Naive thymus-derived CD8-positive, alpha-beta T cell (primary cell): ENCODE measurements around the gene FGB. TPM values are rescaled to one million over a fixed set of nuclear protein-coding genes. Genes with fewer than 3 reads are reported as not detected.

Experiments used
- ATAC-seq, 2 donors: fragments of 150-1000 bp; cut with Tn5 transposase in 1 of 2; sonication (Bioruptor Pico), chemical (Tn5 transposase) in 1 of 2; 1 replicate in 1 of 2; 2 replicates in 1 of 2; pipeline ENCODE4 v1.10.0; 2021; ENCODE audit warnings: mild to moderate bottlenecking in 2 of 2, moderate library complexity in 2 of 2
- POLR2A ChIA-PET: fragments of 350-600 bp; sonication (Branson Sonifier 250); formaldehyde crosslinking; loops from one replicate; lab custom pipeline; 2021; ENCODE audit warnings: antibody characterized with exemption; lab: Charles Lee
- DNase-seq, 10 donors: peaks; one replicate each; pipeline versions ENCODE4 v3.0.0 to v3.0.0-alpha.2; 2020 to 2022
- H3K27ac Mint-ChIP-seq, 10 donors: one replicate each; pipeline ENCODE4 v1.8.0; 2020 to 2022; ENCODE audit warnings: mild to moderate bottlenecking in 10 of 10, mixed read lengths in 10 of 10, moderate library complexity in 4 of 10, inconsistent platforms in 1 of 10
- H3K27me3 Mint-ChIP-seq, 5 donors: one replicate each; pipeline ENCODE4 v1.8.0; 2021 to 2022; ENCODE audit warnings: mixed read lengths in 5 of 5
- H3K36me3 Mint-ChIP-seq, 3 donors: one replicate each; pipeline ENCODE4 v1.8.0; 2020 to 2022; ENCODE audit warnings: mixed read lengths in 3 of 3, mild to moderate bottlenecking in 2 of 3, inconsistent platforms in 1 of 3
- H3K4me1 Mint-ChIP-seq, 4 donors: one replicate each; pipeline ENCODE4 v1.8.0; 2021 to 2022; ENCODE audit warnings: mixed read lengths in 4 of 4
- H3K4me3 Mint-ChIP-seq, 10 donors: one replicate each; pipeline ENCODE4 v1.8.0; 2020 to 2022; ENCODE audit warnings: mild to moderate bottlenecking in 10 of 10, mixed read lengths in 10 of 10, moderate library complexity in 6 of 10, inconsistent platforms in 1 of 10
- H3K9me3 Mint-ChIP-seq, 9 donors: one replicate each; pipeline ENCODE4 v1.8.0; 2020 to 2022; ENCODE audit warnings: mixed read lengths in 9 of 9, mild to moderate bottlenecking in 3 of 9, inconsistent platforms in 1 of 9, moderate library complexity in 1 of 9
- polyA plus RNA-seq, 3 donors: library from polyadenylated mRNA; unstranded; fragments of 300-500 nt; fragmentation: Illumina TruSeq; gene quantifications; one replicate each; pipeline ENCODE4 v1.2.3, GENCODE V29; 2021
- total RNA-seq, 8 experiments: library from RNA in 2 of 8; stranded (reverse) in 2 of 8; gene quantifications; one replicate each; pipeline ENCODE4 v1.2.3 and lab custom pipeline; 2021 to 2026

Gene FGB
- total and polyA plus RNA-seq, 5 experiments from 2014 or later: not detected

DNA sequence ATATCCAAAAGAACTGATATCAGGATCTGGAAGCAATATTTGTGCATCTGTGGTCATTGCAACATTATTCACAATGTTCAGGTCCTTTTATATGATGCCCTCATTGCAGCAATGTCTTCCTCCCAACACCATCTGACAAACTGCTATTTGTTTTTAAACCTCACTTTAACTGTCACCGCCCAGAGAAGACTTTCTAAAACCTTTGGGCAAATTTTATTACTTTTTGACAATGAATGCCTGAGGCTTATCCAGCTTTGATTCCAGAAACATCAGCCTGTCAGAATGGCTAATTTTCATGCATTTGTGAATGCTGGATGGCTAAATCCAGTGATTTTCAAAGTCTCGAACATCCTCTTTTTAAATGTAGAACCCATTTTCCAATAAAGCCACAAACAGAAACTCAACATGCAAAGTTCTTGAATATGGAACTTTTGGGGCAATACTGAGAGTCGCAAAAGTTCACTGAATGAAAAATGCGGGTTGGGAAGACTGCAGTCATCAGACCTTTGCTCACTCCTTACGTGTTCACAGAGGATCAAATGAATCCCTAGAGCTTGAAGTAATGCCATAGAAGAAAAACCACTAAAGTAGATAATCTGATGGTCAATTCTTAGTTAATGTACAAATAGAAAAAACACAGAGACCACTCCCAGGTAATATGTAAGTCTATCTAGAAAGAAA is 10.5 kb downstream of the FGB start:
- H3K27me3 Mint-ChIP-seq: peaks cover 2 to 26% (median 17%) of the 10 kb centered on the region in 5 donors

DNA sequence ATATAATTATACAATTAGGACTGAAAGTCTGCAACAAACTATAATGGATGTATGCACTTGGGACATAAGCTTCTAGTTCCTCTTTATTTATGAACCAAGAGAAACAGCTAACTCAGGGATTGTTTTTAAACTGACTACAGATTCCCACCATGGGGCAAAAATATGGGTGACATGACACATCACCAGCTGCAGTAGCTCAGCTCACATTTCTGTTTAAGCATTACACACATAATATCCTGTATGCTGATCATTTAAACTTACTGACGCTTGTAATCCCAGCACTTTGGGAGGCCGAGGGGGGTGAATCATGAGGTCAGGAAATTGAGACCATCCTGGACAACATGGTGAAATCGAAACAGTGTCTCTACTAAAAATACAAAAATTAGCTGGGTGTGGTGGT is 11.5 kb downstream of the FGB start:
- DNase-seq: no peak
- H3K4me1 Mint-ChIP-seq: no peaks in the 10 kb centered on the region
- H3K27ac Mint-ChIP-seq: no peak overlapping the region
- H3K4me3 Mint-ChIP-seq: no peak overlapping the region
- no peaks in the 10 kb centered on the region for H3K9me3 Mint-ChIP-seq
- H3K27me3 Mint-ChIP-seq: peaks cover 3 to 28% (median 17%) of the 10 kb centered on the region in 5 donors
- ATAC-seq: no peak
- no peaks in the 10 kb centered on the region for H3K36me3 Mint-ChIP-seq
- POLR2A ChIA-PET: no interaction called here

More for the DNA sequence above, 10.5 kb downstream of the FGB start:
- POLR2A ChIA-PET: no interaction called here
- ATAC-seq (no peak), DNase-seq (no peak)
- Mint-ChIP-seq H3K4me1 (no peaks in the 10 kb centered on the region), H3K27ac (no peak overlapping the region), H3K36me3 (no peaks in the 10 kb centered on the region), H3K9me3 (no peaks in the 10 kb centered on the region), H3K4me3 (no peak overlapping the region)

DNA sequence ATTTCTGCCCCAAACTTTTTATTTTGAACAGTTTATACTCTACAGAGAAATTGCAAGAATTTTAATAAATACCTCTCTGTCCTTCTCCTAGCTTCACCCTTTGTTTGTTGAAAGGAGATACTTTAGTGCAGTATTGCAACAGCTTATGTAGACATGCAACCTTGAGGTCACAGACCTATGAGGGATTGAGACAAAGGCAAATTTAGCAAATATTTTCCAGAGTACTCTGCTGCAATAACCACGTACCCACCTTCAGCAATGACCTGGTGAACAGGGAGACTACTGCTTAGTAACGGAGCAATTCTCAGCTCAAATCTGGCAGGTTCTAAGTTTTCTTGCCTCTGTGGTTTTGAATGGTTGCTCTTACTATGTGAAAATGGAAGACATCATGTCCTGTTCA is 14.5 kb downstream of the FGB start:
- no peaks in the 10 kb centered on the region for H3K9me3 Mint-ChIP-seq
- no peak overlapping the region for H3K27ac Mint-ChIP-seq
- H3K36me3 Mint-ChIP-seq: no peaks in the 10 kb centered on the region
- H3K4me3 Mint-ChIP-seq: no peak overlapping the region
- H3K4me1 Mint-ChIP-seq: no peaks in the 10 kb centered on the region
- ATAC-seq (no peak), DNase-seq (no peak)
- POLR2A ChIA-PET: no interaction called here
- H3K27me3 Mint-ChIP-seq: peaks cover 3 to 21% (median 14%) of the 10 kb centered on the region in 5 donors

DNA sequence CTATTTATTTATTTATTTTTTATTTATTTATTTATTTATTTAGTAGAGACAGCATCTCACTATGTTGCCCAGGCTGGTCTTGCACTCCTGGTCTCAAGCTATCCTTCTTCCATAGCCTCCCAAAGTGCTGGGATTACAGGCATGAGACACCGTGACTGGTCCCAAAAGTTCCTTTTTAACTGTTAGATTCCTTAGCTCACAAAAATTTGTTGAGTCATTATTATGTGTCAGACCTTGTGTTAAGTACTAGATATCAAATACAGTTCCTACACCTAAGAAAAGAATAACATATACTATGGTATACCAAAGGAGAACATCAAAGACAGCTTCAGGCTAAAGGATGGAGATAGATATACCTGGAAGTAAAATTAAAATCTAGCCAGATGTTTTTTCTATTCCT is 16.1 kb downstream of the FGB start:
- peaks cover 6 to 24% (median 14%) of the 10 kb centered on the region in 5 donors for H3K27me3 Mint-ChIP-seq
- H3K4me1 Mint-ChIP-seq: no peaks in the 10 kb centered on the region
- DNase-seq (no peak), ATAC-seq (no peak)
- no peak overlapping the region for H3K27ac Mint-ChIP-seq
- H3K9me3 Mint-ChIP-seq: no peaks in the 10 kb centered on the region
- POLR2A ChIA-PET: no interaction called here
- no peaks in the 10 kb centered on the region for H3K36me3 Mint-ChIP-seq
- no peak overlapping the region for H3K4me3 Mint-ChIP-seq

DNA sequence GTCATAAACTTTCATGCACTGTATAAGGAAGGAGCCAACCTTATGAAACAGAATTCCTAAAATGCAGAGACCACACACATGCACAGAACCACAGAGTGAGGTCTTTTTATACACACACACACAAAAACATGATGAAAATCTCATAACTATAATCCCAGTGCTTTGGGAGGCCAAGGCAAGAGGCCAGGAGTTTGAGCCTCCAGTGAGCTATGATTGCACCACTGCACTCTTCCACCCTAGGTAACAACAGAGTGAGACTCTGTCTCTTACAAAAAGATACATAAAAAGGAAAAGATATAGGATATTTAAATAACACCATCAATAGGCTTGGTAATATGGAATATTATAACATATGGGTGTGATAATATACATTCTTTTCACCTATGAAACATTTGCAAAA is 17.1 kb downstream of the FGB start:
- no peak for ATAC-seq
- POLR2A ChIA-PET: no interaction called here
- no peak for DNase-seq
- Mint-ChIP-seq H3K27ac (no peak overlapping the region), H3K4me3 (no peak overlapping the region), H3K9me3 (no peaks in the 10 kb centered on the region), H3K4me1 (no peaks in the 10 kb centered on the region), H3K36me3 (no peaks in the 10 kb centered on the region), H3K27me3 (peaks cover 6 to 22% (median 13%) of the 10 kb centered on the region in 5 donors)

DNA sequence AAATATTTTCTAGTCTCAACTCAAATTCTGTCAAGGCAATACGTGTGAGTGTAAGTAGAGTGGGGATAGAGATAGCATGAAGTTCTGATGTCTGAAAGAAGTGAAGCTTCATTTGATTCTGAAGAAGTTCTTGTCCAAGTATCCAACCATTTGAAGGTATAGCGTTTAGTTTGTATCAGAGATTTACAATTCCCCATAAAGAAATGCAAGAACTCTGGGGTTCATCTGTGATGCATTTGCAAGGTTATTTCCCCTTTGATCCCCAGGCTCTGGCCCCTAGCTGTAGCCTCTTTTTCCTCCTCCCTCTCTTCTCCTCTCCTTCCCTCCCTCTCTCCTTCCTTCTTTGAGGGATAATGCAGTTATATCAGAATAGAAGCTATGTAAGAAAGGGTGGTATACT is 19.9 kb downstream of the FGB start:
- no peak for DNase-seq
- no peak for ATAC-seq
- no peaks in the 10 kb centered on the region for H3K36me3 Mint-ChIP-seq
- POLR2A ChIA-PET: no interaction called here
- H3K27me3 Mint-ChIP-seq: peaks cover 8 to 19% (median 16%) of the 10 kb centered on the region in 5 donors
- H3K4me1 Mint-ChIP-seq: no peaks in the 10 kb centered on the region
- no peak overlapping the region for H3K27ac Mint-ChIP-seq
- H3K4me3 Mint-ChIP-seq: no peak overlapping the region
- no peaks in the 10 kb centered on the region for H3K9me3 Mint-ChIP-seq

DNA sequence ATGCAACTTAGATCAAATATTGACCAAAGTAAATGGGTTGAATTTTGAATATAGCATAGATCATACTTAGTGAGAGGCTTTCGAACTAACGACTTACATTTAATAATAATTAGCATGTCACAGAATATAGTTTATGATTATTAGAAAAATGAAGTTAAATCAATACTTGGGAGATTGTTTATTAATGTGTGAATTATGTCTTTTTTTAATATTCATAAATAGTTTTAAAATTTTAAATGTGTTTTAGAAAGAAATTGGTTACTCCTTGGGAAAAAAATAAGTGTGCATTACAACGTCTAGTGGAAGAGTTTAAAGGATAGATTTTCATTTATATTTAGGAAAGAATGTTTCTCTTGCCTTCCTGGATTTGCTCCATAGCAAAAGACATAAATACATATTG is 20.4 kb downstream of the FGB start:
- H3K36me3 Mint-ChIP-seq: no peaks in the 10 kb centered on the region
- H3K9me3 Mint-ChIP-seq: no peaks in the 10 kb centered on the region
- POLR2A ChIA-PET: no interaction called here
- ATAC-seq (no peak), DNase-seq (no peak)
- no peak overlapping the region for H3K4me3 Mint-ChIP-seq
- no peak overlapping the region for H3K27ac Mint-ChIP-seq
- no peaks in the 10 kb centered on the region for H3K4me1 Mint-ChIP-seq
- H3K27me3 Mint-ChIP-seq: peaks cover 8 to 17% (median 13%) of the 10 kb centered on the region in 5 donors

DNA sequence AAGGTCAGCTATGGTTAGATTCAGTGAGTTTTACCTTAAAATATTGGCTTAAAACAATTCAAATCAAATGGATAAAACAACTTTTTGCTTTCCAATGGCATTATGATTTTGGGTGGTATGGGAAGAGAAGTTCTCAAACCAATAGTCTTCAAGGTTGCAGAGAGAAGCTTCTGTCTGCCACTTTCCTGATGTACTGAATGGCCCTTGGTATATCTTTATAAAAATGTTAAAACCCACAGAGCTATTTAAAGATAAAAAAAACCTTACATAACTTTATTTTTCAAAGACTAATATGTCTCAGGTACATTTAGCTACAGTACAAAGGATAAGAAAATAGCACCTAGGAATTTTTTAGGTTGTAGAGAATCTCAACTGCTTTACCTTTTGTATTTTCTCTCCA is 20.9 kb downstream of the FGB start:
- no peaks in the 10 kb centered on the region for H3K9me3 Mint-ChIP-seq
- ATAC-seq: no peak
- no peaks in the 10 kb centered on the region for H3K4me1 Mint-ChIP-seq
- no peak overlapping the region for H3K4me3 Mint-ChIP-seq
- POLR2A ChIA-PET: no interaction called here
- no peak for DNase-seq
- peaks cover 8 to 17% (median 14%) of the 10 kb centered on the region in 5 donors for H3K27me3 Mint-ChIP-seq
- H3K27ac Mint-ChIP-seq: no peak overlapping the region
- no peaks in the 10 kb centered on the region for H3K36me3 Mint-ChIP-seq

DNA sequence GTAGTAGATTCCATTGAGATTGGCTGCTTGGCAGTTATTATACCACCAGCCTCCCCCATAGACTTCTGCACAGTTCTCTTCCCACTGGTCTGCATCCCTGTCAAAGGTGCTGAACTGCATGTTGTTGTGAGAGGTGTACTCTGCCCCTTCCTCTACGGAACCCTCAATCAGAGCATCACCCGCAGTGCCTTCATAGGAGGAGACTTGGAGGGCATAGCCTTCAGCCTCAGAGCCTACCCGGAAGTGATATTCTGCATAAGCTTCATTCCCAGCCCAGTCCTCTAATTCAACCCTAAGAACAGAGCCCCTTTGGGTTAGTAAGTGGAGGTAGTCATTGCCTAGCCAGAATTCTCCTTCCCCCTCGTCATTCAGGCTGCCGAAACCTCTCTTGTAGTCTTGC is 21.4 kb downstream of the FGB start:
- no peak for DNase-seq
- no peaks in the 10 kb centered on the region for H3K4me1 Mint-ChIP-seq
- ATAC-seq: no peak
- peaks cover 8 to 20% (median 13%) of the 10 kb centered on the region in 5 donors for H3K27me3 Mint-ChIP-seq
- POLR2A ChIA-PET: no interaction called here
- no peaks in the 10 kb centered on the region for H3K9me3 Mint-ChIP-seq
- no peaks in the 10 kb centered on the region for H3K36me3 Mint-ChIP-seq
- no peak overlapping the region for H3K4me3 Mint-ChIP-seq
- peak overlapping the region in 1 of 10 donors; percentile 19 for H3K27ac Mint-ChIP-seq

DNA sequence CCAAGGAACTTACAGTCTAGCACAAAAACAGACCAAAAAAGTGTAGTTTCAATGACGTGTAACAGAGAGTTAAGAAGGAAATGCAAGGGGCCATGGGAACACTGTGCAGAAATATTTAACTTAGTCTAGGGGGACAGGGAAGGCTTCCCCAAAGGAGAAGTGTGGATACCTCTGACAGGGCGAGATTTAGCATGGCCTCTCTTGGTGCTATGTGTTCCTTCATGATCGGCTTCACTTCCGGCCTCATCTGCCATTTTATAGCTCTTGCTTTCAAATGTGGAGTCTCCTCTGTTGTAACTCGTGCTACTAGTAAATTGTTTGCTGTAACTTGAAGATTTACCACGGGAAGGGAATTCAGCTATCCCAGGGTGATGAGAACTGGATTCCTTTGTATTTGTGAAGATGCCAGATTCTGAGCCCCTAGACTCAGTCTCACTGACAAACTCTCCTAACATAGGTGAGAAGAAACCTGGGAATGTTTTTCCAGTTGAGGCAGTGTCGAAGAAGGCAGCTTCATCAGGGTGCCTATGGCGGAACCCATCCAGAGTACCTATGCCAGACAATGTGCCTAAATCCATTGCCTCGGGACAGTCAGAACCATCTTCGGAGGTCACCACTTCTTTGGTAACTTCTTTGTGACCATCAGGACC is 22.7 kb downstream of the FGB start:
- DNase-seq: no peak
- Mint-ChIP-seq H3K36me3 (no peaks in the 10 kb centered on the region), H3K4me3 (no peak overlapping the region), H3K9me3 (no peaks in the 10 kb centered on the region), H3K27ac (no peak overlapping the region), H3K27me3 (peaks cover 11 to 32% (median 17%) of the 10 kb centered on the region in 5 donors), H3K4me1 (no peaks in the 10 kb centered on the region)
- ATAC-seq: no peak
- POLR2A ChIA-PET: no interaction called here

DNA sequence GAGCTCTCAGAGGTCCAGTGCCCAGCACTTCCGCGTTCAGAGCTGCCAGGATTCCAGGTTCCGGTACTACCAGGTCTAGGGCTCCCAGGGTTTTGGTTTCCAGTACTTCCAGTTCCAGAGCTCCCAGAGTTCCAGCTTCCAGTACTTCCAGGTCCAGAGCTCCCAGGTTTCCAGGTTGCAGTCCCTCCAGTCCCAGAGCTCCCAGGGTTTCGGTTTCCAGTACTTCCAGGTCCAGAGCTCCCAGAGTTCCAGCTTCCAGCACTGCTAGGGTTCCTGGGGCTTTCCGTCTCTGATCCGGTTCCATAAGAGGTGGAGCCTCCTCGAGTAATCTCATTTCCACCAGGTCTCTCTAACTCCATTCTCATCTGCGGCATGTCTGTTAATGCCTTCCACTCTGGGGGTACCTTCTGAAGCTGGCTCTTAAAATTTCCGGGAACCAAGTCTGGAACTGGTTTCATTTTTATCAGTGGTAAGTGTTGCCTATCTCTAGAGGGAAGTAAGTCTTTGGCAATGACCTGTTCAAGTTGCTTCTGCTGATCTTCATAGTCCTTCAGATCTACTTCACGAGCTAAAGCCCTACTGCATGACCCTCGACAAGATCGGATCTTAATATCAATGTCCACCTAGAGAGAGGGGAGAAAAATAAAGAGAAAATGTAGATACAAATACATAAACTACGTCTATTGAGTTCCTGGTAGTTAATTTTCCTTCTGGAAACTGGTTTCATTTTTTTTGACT is 23.7 kb downstream of the FGB start:
- no peaks in the 10 kb centered on the region for H3K36me3 Mint-ChIP-seq
- H3K4me3 Mint-ChIP-seq: no peak overlapping the region
- ATAC-seq (no peak), DNase-seq (no peak)
- no peaks in the 10 kb centered on the region for H3K4me1 Mint-ChIP-seq
- no peaks in the 10 kb centered on the region for H3K9me3 Mint-ChIP-seq
- no peak overlapping the region for H3K27ac Mint-ChIP-seq
- peaks cover 13 to 42% (median 21%) of the 10 kb centered on the region in 5 donors for H3K27me3 Mint-ChIP-seq
- POLR2A ChIA-PET: interaction anchor here (0.7 kb wide), 1 partner anchor 895 kb away, joined by 3 read pairs; no protein-coding TSS in a partner anchor

DNA sequence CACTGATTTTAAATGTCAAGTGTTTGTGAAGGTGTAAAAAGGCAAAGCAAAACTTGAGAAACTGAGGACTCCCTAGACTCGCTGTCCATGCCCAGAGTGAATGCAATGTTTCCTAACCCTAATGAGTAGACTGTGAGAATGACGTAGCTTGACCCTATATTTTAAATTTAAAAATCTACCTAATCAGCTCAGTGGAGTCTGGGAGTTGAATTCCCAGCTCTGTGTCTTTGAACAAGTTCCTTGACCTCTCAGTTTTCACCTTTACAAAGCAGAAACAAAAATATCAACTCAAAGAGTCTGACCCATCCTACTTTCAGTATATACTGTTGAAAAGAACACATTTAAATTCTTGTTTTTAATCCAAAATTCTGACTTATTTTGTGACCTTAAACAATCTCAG is 25.4 kb downstream of the FGB start:
- H3K27ac Mint-ChIP-seq: no peak overlapping the region
- no peaks in the 10 kb centered on the region for H3K4me1 Mint-ChIP-seq
- DNase-seq (no peak), ATAC-seq (no peak)
- POLR2A ChIA-PET: no interaction called here
- no peak overlapping the region for H3K4me3 Mint-ChIP-seq
- peaks cover 14 to 48% (median 19%) of the 10 kb centered on the region in 5 donors for H3K27me3 Mint-ChIP-seq
- H3K9me3 Mint-ChIP-seq: peaks cover 0 to 3% (median 0%) of the 10 kb centered on the region in 9 donors
- no peaks in the 10 kb centered on the region for H3K36me3 Mint-ChIP-seq
